Measurements from ENCODE around the gene UBALD1.

Gene UBALD1

DNA sequence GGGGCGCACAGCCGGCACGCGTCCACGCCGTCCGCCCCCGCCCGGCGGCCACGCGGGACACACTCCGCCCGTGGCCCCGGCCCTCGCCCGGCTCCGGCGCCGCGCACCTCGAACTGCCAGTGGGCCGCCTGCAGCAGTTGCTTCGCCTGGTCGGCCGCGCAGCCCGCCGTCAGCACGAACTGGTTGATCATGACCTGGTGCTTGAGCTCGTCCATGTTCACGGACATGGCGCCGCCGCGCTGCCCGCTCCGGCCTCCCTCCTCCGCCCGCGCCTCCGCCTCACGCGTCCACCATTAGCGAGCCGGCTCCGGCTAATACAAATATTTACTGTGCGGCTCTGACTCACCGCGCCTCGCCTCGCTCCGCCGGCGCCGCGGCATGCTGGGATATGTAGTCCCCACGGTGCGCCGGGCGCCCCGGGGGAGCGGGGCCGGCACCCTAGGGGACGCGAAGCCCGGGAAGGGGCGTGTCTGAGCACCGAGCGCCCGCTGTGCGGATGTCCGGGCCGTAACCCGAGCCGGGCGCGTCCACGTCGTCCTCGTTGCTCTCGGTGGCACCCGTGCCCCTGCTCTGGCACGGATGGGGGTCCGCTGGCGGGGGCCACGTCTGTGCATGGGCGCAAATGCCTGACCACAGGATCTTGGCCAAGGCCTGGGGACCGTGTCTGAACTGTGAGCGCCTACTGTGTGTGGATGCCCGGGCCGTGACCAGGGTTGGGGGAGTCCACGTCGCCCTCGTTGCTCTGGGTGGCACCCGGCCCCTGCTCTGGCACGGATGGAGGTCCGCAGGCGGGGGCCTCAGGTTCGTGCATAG is at the start of gene UBALD1:
UBALD1 (minus strand) TSS at position 318 of the 813 bp plus-strand sequence; CDS start at position 227, 91 bp downstream.
- DNase-seq (ENCODE audit: low spot score) = peak; percentile 92

DNA sequence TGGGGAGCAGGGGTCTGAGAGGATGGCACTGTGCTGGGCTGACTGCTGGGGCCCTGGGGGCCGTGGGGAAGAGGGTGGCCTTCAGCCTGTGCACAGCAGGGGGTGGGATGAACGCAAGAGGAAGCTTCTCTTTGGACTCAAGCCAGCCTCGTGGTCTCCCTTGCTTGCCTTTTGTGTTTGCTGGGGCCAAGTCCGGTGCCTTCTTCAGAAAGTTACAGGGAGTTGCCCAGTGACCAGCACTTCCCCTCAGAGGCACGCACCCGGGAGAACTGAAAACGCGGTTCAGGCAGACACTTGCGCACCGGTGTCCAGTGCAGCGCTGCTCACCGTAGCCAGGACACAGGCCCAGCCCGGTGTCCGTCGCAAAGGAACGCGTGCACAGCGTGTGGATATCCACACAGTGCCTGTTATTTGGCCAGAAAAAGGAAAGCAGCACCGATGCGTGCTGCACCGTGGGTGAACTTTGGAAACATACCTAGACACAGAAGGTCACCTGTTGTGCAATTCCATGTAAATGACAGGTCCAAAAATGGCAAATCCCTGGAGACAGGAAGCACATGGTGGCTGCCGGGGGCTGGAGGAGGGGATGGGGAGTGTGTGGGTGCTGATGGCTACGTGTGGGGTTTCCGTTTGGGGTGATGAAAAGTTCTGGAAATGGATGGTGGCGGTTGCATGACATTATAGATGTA is 49.2 kb upstream of the UBALD1 start:
- DNase-seq (ENCODE audit: low spot score) = no peak

- no peak for DNase-seq (ENCODE audit: low spot score)
Observed at GRCh38 chr16:4663465-4663776, 48.7 kb upstream of the UBALD1 start.

GRCh38 chr16:4661661-4662060 is 47.0 kb upstream of the UBALD1 start:
- no peak for DNase-seq (ENCODE audit: low spot score)

GRCh38 chr16:4660454-4661007 is 45.8 kb upstream of the UBALD1 start:
- DNase-seq (ENCODE audit: low spot score) = no peak

GRCh38 chr16:4659363-4660353 is 45.0 kb upstream of the UBALD1 start:
- no peak for DNase-seq (ENCODE audit: low spot score)

DNA sequence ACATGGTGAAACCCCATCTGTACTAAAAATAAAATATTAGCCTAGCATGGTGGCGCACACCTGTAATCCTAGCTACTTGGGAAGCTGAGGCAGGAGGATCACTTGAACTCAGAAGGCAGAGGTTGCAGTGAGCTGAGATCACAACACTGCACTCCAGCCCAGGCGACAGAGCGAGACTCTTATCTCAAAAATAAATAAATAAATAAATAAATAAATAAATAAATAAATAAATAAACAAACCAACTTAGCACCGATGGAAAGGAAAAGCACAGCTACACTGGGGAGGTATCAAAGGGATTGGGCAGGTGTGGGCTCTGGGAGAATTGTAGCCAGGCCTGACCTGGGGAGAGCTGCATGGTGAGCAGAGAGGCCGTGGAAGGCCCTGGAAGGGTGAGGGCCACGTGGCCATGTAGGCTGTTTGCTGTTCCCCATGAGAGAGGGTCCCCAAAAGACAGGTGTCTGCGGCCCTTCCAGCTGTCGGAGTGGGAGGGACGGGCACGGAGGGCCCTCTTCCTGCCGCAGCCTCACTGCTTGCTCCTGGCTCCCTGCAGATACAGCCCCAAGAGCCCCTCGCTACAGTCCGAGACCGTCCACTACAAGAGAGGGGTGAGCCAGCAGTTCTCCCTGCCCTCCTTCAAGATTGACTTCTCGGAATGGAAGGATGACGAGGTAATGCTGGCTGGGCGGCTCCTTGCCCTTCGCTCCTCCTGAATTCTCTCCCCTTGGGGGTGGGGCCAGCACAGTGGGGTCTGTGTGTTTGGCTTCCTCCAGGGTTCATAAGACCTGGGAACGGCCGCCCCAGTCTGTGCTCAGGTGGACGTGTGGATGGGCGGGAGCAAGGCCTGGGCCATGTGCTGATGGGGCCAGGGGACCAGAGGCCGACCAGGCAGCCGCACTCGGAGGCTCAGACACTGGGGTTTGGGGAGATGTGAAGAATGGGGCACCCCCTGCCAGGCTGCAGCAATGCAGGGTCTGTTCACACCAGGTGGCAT is 42.3 kb upstream of the UBALD1 start:
- DNase-seq (ENCODE audit: low spot score) = no peak

GRCh38 chr16:4656221-4656620 is 41.5 kb upstream of the UBALD1 start:
- no peak for DNase-seq (ENCODE audit: low spot score)

DNA sequence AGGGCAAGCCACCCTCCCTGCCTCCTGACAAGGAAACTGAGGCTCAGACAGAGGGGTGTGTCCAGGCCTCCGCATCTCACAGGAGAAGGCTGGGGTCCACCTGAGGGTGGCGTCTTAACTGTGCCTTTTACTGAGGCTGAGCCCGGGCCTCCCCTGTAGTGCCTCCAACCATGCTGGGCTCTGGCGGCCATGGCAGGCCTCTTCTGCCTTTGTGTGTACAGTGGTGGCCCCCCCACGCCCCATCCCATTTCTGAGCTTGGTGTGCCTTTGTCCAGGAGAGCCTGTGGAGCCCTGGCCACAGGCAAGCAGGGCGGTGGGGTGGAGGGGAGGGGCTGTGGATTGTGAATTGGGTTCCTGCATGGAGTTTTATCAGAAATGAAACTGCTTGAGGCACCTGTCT is 41.1 kb upstream of the UBALD1 start:
- DNase-seq (ENCODE audit: low spot score) = no peak

DNA sequence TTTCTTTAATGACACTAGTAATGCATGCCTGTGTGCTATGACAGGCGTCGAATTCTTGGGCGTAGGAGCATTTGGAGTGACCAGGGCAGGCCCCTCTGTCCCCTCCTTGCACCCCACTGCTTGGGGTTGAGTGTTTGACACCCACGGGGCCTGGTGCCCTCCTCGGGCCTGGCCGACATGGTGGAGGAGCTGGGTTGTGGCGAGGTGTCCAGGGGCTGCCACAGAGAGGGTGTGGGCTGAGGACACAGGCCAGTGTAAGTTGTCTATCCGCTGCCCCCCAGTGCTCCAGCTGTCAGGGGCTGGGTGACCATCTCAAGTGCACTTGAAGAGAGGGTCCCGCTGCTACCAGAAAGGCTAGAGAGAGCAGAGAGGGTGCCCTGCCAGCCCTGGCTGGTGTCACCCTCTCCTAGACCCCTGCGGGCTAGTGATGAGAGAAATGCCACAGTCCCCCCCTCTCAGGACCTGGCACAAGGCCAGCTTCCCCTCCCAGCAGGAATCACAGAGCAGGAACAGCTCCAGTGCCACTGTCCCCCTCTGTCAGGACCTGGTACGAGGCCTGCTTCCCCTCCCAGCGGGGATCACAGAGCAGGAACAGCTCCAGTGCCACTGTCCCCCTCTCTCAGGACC is 40.4 kb upstream of the UBALD1 start:
- no peak for DNase-seq (ENCODE audit: low spot score)

DNA sequence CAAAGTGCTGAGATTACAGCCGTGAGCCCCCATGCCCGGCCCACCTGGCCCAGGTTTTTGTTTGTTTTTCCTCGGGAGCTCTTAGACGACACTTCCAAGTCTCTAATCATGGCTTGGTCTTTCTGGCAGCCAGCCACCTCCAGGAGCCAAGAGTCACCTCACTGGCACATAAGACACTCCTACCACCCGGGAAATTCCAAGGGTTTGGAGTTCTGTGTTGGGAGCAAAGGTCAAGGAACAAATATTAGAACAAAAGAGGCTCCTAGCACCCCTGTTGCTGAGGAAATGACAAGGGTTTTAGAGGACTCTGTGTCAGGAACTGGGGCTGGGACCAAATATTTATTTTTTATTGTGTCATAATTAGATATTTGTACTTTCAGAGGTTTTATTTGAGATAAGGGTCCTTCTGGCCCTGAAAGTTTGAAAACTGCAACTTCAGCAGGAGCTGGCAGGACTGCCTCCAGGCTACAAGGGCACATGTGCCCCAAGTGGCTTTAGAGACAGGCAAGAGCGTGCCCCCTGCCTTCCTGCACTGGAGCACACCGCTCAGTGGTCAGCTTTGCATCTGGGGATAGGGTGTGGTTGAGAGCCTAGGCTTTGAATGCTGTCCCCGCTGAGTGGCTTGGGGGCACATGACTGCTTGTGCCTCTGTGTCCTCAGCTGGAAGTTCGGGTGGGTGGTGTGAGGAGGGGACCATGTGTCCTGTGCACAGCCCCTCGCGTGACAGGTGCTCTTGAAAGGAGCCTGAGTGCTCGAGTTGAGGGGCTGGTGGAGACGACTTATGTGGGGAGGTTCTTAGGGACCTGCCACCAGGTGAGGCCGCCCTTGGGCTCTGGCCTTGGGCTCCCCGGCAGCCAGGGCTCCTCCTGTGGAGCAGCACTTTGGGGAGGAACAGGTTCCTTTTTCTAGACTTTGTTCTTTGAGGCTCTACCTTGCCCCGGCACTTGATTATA is 39.6 kb upstream of the UBALD1 start:
- no peak for DNase-seq (ENCODE audit: low spot score)

- no peak for DNase-seq (ENCODE audit: low spot score)
Observed at GRCh38 chr16:4652561-4652960, 37.9 kb upstream of the UBALD1 start.

- DNase-seq (ENCODE audit: low spot score) = peak; percentile 72
Observed at GRCh38 chr16:4651827-4652226, 37.1 kb upstream of the UBALD1 start.

- DNase-seq (ENCODE audit: low spot score) = peak; percentile 79
Observed at GRCh38 chr16:4650443-4651074, 35.9 kb upstream of the UBALD1 start.

DNA sequence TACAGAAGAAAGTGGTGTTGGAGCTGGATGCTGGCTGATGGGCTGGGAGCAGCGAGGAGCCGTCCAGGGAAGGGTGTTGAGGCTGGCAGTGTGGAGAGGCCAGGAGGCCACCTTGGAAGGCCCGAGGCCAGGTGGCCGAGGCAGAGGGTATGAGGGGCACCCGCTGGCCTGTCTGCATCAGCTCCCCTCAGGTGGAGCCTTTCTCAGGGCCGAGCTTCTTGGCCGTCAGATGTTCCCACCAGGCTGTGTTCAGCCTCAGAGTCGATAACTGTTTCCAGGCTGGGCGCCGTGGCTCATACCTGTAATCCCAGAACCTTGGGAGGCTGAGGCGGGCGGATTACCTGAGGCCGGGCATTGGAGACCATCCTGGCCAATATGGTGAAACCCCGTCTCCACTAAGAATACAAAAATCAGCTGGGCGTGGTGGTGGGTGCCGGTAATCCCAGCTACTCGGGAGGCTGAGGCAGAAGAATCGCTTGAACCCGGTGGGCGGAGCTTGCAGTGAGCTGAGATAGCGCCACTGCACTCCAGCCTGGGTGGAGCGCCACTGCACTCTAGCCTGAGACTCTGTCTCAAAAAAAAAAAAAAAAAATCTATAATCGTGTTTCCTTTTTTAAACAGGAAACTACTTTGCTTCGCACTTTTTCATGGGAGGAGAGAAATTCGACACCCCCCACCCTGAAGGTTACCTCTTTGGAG is 35.2 kb upstream of the UBALD1 start:
- no peak for DNase-seq (ENCODE audit: low spot score)

- DNase-seq (ENCODE audit: low spot score) = no peak
Observed at GRCh38 chr16:4648917-4649316, 34.2 kb upstream of the UBALD1 start.

GRCh38 chr16:4647644-4647980 is 32.9 kb upstream of the UBALD1 start:
- DNase-seq (ENCODE audit: low spot score) = no peak
